HG03354 (cell line): ENCODE results near the gene KMT2A.
A peak's percentile ranks its signal among the peaks of the same experiment; 100 is the strongest.

Source experiments
- ATAC-seq: cut with Tn5 transposase; IDR thresholded peaks from one replicate; pipeline ENCODE4 v1.9.1; 2021; ENCODE audit warnings: mild to moderate bottlenecking; ENCODE audit not compliant: unreplicated experiment, poor library complexity, severe bottlenecking

The KMT2A gene

GRCh38 chr11:118572061-118572980 lies 136.0 kb downstream of the KMT2A start, which contains the start of gene ARCN1:
Gene ARCN1 (plus strand): TSS chr11:118572409. CDS start chr11:118572548, 139 bp downstream.
- peak; percentile 75 for ATAC-seq

- ATAC-seq, result peak; percentile 29
Observed at GRCh38 chr11:118572981-118573550, 136.8 kb downstream of the KMT2A start.

- no peak for ATAC-seq
Observed at GRCh38 chr11:118574636-118575035, 138.3 kb downstream of the KMT2A start.
